IMR-90 (cell line): ENCODE results near the gene TIAM2. TPM values are rescaled to one million over a fixed set of nuclear protein-coding genes. Genes with fewer than 3 reads are reported as not detected.

Experiments
- ATAC-seq: fragments of 200-7000 bp; cut with Tn5 transposase; 2 replicates; pipeline ENCODE4 v1.9.1; 2020; ENCODE audit warnings: low read depth, mild to moderate bottlenecking, moderate library complexity
- BruUV-seq: library from RNA; stranded (reverse); fragments of 400-500 nt; replicated peaks from 2 replicates; lab custom pipeline; 2021; lab: Mats Ljungman, UMichigan
- CTCF ChIA-PET: fragments of 300-600 bp; formaldehyde crosslinking; extraction: SDS; loops from one replicate; lab custom pipeline; 2021; ENCODE audit warnings: antibody characterized with exemption; lab: Yijun Ruan, JAX
- POLR2A ChIA-PET: fragments of 300-600 bp; sonication (Branson Sonifier 250); formaldehyde crosslinking; loops from one replicate; lab custom pipeline; 2022; ENCODE audit warnings: antibody characterized with exemption; ENCODE audit not compliant: unreplicated experiment; lab: Charles Lee
- DNase-seq: peaks from one replicate; pipeline ENCODE4 v3.0.0; 2013
- H2AFZ ChIP-seq: replicated peaks from 2 replicates; pipeline ENCODE3; 2013; ENCODE audit warnings: low read length, mild to moderate bottlenecking; ENCODE audit not compliant: poor library complexity
- H2AK5ac ChIP-seq: 2 replicates; pipeline ENCODE4 v1.6.1; 2013; ENCODE audit warnings: low read depth, low read length, inconsistent platforms
- H2AK9ac ChIP-seq: replicated peaks from 2 replicates; pipeline ENCODE3; 2013; ENCODE audit warnings: mild to moderate bottlenecking, low read depth, low read length, moderate library complexity; ENCODE audit not compliant: poor library complexity
- H2BK120ac ChIP-seq: 2 replicates; pipeline ENCODE4 v1.6.1; 2013; ENCODE audit warnings: low read depth, low read length, inconsistent platforms
- H2BK15ac ChIP-seq: 3 replicates; pipeline ENCODE4 v1.6.1; 2013; ENCODE audit warnings: low read depth, low read length, inconsistent platforms
- H2BK20ac ChIP-seq: 2 replicates; pipeline ENCODE4 v1.6.1; 2013; ENCODE audit warnings: low read depth, mild to moderate bottlenecking, inconsistent platforms, low read length, moderate library complexity
- H2BK5ac ChIP-seq: 2 replicates; pipeline ENCODE4 v1.6.1; 2013; ENCODE audit warnings: mild to moderate bottlenecking, low read depth, low read length, inconsistent platforms; ENCODE audit not compliant: poor library complexity, severe bottlenecking
- H3K14ac ChIP-seq: replicated peaks from 2 replicates; pipeline ENCODE4 v1.6.1; 2013; ENCODE audit warnings: low read depth, low read length, inconsistent platforms
- H3K18ac ChIP-seq: 2 replicates; pipeline ENCODE4 v1.6.1; 2013; ENCODE audit warnings: low read depth, low read length, control low read depth
- H3K23ac ChIP-seq: 2 replicates; pipeline ENCODE4 v1.6.1; 2013; ENCODE audit warnings: low read depth, low read length, inconsistent platforms
- H3K27ac ChIP-seq: 2 replicates; pipeline ENCODE4 v1.5.1; 2013; ENCODE audit warnings: mild to moderate bottlenecking, control low read depth, low read length; ENCODE audit not compliant: insufficient read depth
- H3K27me3 ChIP-seq: 2 replicates; pipeline ENCODE4 v1.6.1; 2013; ENCODE audit warnings: low read length; ENCODE audit not compliant: control insufficient read depth, insufficient read depth
- H3K36me3 ChIP-seq: 2 replicates; pipeline ENCODE4 v1.6.1; 2013; ENCODE audit warnings: low read length, mixed read lengths; ENCODE audit not compliant: control insufficient read depth, insufficient read depth
- H3K4ac ChIP-seq: 2 replicates; pipeline ENCODE4 v1.6.1; 2013; ENCODE audit warnings: low read depth, low read length, inconsistent platforms
- H3K4me1 ChIP-seq: 2 replicates; pipeline ENCODE4 v1.6.1; 2013; ENCODE audit warnings: low read length, mixed read lengths; ENCODE audit not compliant: control insufficient read depth, insufficient read depth
- H3K4me2 ChIP-seq: 2 replicates; pipeline ENCODE4 v1.6.1; 2013; ENCODE audit warnings: low read depth, mild to moderate bottlenecking, control low read depth, low read length, moderate library complexity
- H3K4me3 ChIP-seq: 2 replicates; pipeline ENCODE4 v1.5.1; 2013; ENCODE audit warnings: low read depth, mild to moderate bottlenecking, control low read depth, low read length, moderate library complexity; ENCODE audit not compliant: insufficient read depth
- H3K56ac ChIP-seq: 2 replicates; pipeline ENCODE4 v1.6.1; 2013; ENCODE audit warnings: low read length, inconsistent platforms; ENCODE audit not compliant: insufficient read depth; ENCODE audit errors: extremely low read depth
- H3K79me1 ChIP-seq, 2 experiments: 2 replicates each; pipeline ENCODE4 v1.6.1; 2013; ENCODE audit warnings: low read length in 2 of 2, inconsistent platforms in 1 of 2, low read depth in 1 of 2
- H3K9ac ChIP-seq: 2 replicates; pipeline ENCODE4 v1.6.1; 2013; ENCODE audit warnings: low read depth, low read length, control low read depth
- H3K9me1 ChIP-seq: 2 replicates; pipeline ENCODE4 v1.6.1; 2013; ENCODE audit warnings: low read length, inconsistent platforms; ENCODE audit not compliant: insufficient read depth
- H3K9me3 ChIP-seq: 2 replicates; pipeline ENCODE4 v1.6.1; 2013; ENCODE audit warnings: low read length; ENCODE audit not compliant: control insufficient read depth, insufficient read depth
- H4K20me1 ChIP-seq: 2 replicates; pipeline ENCODE4 v1.6.1; 2013; ENCODE audit warnings: low read length, inconsistent platforms; ENCODE audit not compliant: insufficient read depth
- H4K5ac ChIP-seq: 2 replicates; pipeline ENCODE4 v1.6.1; 2013; ENCODE audit warnings: mild to moderate bottlenecking, low read depth, low read length, control low read depth
- H4K8ac ChIP-seq, 2 experiments: 2 replicates each; pipeline ENCODE4 v1.6.1; 2013; ENCODE audit warnings: low read depth in 2 of 2, low read length in 2 of 2, control low read depth in 1 of 2, inconsistent platforms in 1 of 2
- H4K91ac ChIP-seq: 2 replicates; pipeline ENCODE4 v1.6.1; 2013; ENCODE audit warnings: low read depth, low read length, inconsistent platforms; ENCODE audit not compliant: insufficient read depth
- BHLHE40 ChIP-seq: fragments of 150-350 bp; IDR thresholded peaks from 2 replicates; pipeline ENCODE4 v1.6.1; 2016; ENCODE audit warnings: mild to moderate bottlenecking, low read depth, low read length
- CEBPB ChIP-seq: IDR thresholded peaks from 2 replicates; pipeline ENCODE4 v1.6.1; 2012; ENCODE audit warnings: low read depth, low read length, improper control_type of control experiment
- CTCF ChIP-seq: conservative IDR thresholded peaks from 2 replicates; pipeline ENCODE4 v1.5.1; 2012; ENCODE audit warnings: mild to moderate bottlenecking, low read depth, low read length, improper control_type of control experiment
- ELK1 ChIP-seq: fragments of 150-350 bp; IDR thresholded peaks from 2 replicates; pipeline ENCODE4 v1.6.1; 2016; ENCODE audit warnings: low read depth, mild to moderate bottlenecking, low read length, moderate library complexity, borderline replicate concordance
- MAFK ChIP-seq: IDR thresholded peaks from 2 replicates; pipeline ENCODE4 v1.6.1; 2012; ENCODE audit warnings: low read depth, low read length, improper control_type of control experiment
- MAZ ChIP-seq: IDR thresholded peaks from 2 replicates; pipeline ENCODE4 v1.6.1; 2012; ENCODE audit warnings: low read depth, mild to moderate bottlenecking, low read length, improper control_type of control experiment, moderate library complexity, borderline replicate concordance
- MXI1 ChIP-seq: IDR thresholded peaks from 2 replicates; pipeline ENCODE4 v1.6.1; 2012; ENCODE audit warnings: low read depth, mild to moderate bottlenecking, low read length, moderate library complexity, borderline replicate concordance
- POLR2A ChIP-seq: IDR thresholded peaks from 2 replicates; pipeline ENCODE4 v1.6.1; 2012; ENCODE audit warnings: mild to moderate bottlenecking, low read depth, low read length
- RAD21 ChIP-seq: IDR thresholded peaks from 2 replicates; pipeline ENCODE4 v1.6.1; 2012; ENCODE audit warnings: low read length, improper control_type of control experiment
- RCOR1 ChIP-seq: IDR thresholded peaks from 2 replicates; pipeline ENCODE4 v1.6.1; 2012; ENCODE audit warnings: mild to moderate bottlenecking, low read length, improper control_type of control experiment; ENCODE audit not compliant: insufficient replicate concordance
- RFX5 ChIP-seq: IDR thresholded peaks from 2 replicates; pipeline ENCODE4 v1.8.0; 2012; ENCODE audit warnings: low read depth, mild to moderate bottlenecking, low read length, moderate library complexity
- SMC3 ChIP-seq: fragments of 150-350 bp; IDR thresholded peaks from 2 replicates; pipeline ENCODE4 v1.6.1; 2016; ENCODE audit warnings: low read depth, mild to moderate bottlenecking, antibody characterized with exemption, low read length, moderate library complexity
- USF2 ChIP-seq: fragments of 150-350 bp; IDR thresholded peaks from 2 replicates; pipeline ENCODE4 v1.6.1; 2017; ENCODE audit warnings: mild to moderate bottlenecking, antibody characterized with exemption, low read length, low read depth
- WGBS, 2 experiments: methylation state at CpG; one replicate each; pipeline versions ENCODE4 v1.1.5 to v1.1.7; 2013; ENCODE audit warnings: missing lambda C conversion rate in 2 of 2; ENCODE audit not compliant: insufficient read length in 1 of 2; ENCODE audit errors: extremely low coverage in 2 of 2; 5-methylcytosine and 5-hydroxymethylcytosine counted together
- dilution Hi-C: fragments of 300-500 bp; cut with HindIII; formaldehyde crosslinking; loops from one replicate; pipeline ENCODE4 v1.14.3; 2018; ENCODE audit warnings: low sequenced_read_pairs; ENCODE audit not compliant: unreplicated experiment
- in situ Hi-C: fragments of 300-500 bp; cut with MboI; formaldehyde crosslinking; loops from 3 replicates; pipeline ENCODE4 v1.14.3; 2019; ENCODE audit warnings: low sequenced_read_pairs, inconsistent platforms, mixed read lengths
- intact Hi-C: fragments of 100-400 bp; cut with micrococcal nuclease; formaldehyde crosslinking; loops from 2 replicates; pipeline ENCODE4 v1.10.0; 2022
- polyA plus RNA-seq, 3 experiments: library from polyadenylated mRNA; depleted of rRNA; stranded (reverse); fragments of >200 nt; gene quantifications; 2 replicates each; pipeline ENCODE4 v1.2.3, GENCODE V29; 2012; ENCODE audit warnings: low replicate concordance in 1 of 3
- total RNA-seq: library from RNA; depleted of rRNA; stranded (reverse); fragments of >200 nt; gene quantifications from 2 replicates; pipeline ENCODE4 v1.2.3, GENCODE V29; 2012

The TIAM2 gene
- total and polyA plus RNA-seq, 2 of the 4 experiments (the other 2 are of a cell fraction): 3.1 to 4.7 TPM

GRCh38 chr6:154993026-154993425, 2.1 kb upstream of the TIAM2 start:
- DNase-seq (no peak), ATAC-seq (no peak)
- no peak overlapping the region for H4K8ac ChIP-seq
- H3K27ac ChIP-seq: no peak overlapping the region
- H2AK5ac ChIP-seq: no peak overlapping the region
- H3K9me3 ChIP-seq: no peaks in the 10 kb centered on the region
- 0 out of 4 replicates have a peak, but pooled peaks cover 6% of the 10 kb centered on the region in 2 experiments for H3K79me1 ChIP-seq
- no peak overlapping the region for H4K91ac ChIP-seq
- ChIA-PET CTCF (no interaction called here), POLR2A (no interaction called here)
- H3K9me1 ChIP-seq: no peaks in the 10 kb centered on the region
- no peaks in the 10 kb centered on the region for H3K36me3 ChIP-seq
- H3K9ac ChIP-seq: no peak overlapping the region
- no peak overlapping the region for H2AFZ ChIP-seq
- no peak overlapping the region for H3K56ac ChIP-seq
- no peak overlapping the region for H2BK120ac ChIP-seq
- no TSS peak for BruUV-seq
- H2BK15ac ChIP-seq: no peak overlapping the region
- H3K4ac ChIP-seq: no peak overlapping the region
- intact Hi-C loops: no loop called here
- WGBS, 2 experiments: no CpG with 5 or more reads among the region's 6 CpGs
- TF ChIP-seq POLR2A (no peak), MXI1 (no peak), MAZ (no peak), BHLHE40 (no peak), RAD21 (no peak), MAFK (no peak), CEBPB (no peak), SMC3 (no peak), USF2 (no peak), RFX5 (no peak), RCOR1 (no peak), CTCF (no peak), ELK1 (no peak)
- H3K27me3 ChIP-seq: no peaks in the 10 kb centered on the region
- H3K18ac ChIP-seq: no peak overlapping the region
- H3K4me3 ChIP-seq: no peak overlapping the region
- H3K4me2 ChIP-seq: no peak overlapping the region
- in situ Hi-C loops: no loop called here
- H4K20me1 ChIP-seq: peaks cover 4% of the 10 kb centered on the region; the same call in 1 of the 2 replicates
- no peak overlapping the region for H3K14ac ChIP-seq
- no peak overlapping the region for H2AK9ac ChIP-seq
- H3K4me1 ChIP-seq: no peaks in the 10 kb centered on the region; the same call in 1 of the 2 replicates
- H2BK5ac ChIP-seq: no peak overlapping the region
- H2BK20ac ChIP-seq: no peak overlapping the region
- dilution Hi-C loops: no loop called here
- no peak overlapping the region for H3K23ac ChIP-seq
- no peak overlapping the region for H4K5ac ChIP-seq
